GM10248 (cell line): ENCODE results near the gene DEFB129.
A peak's percentile ranks its signal among the peaks of the same experiment; 100 is the strongest.

Experiments
- CTCF ChIA-PET: fragments of 300-600 bp; sonication (Branson Sonifier 250); formaldehyde crosslinking; extraction: SDS; loops from one replicate; lab custom pipeline; 2021; ENCODE audit warnings: antibody characterized with exemption; lab: Yijun Ruan, JAX
- POLR2A ChIA-PET: fragments of 350-650 bp; sonication (Branson Sonifier 250); formaldehyde crosslinking; extraction: SDS; loops from one replicate; lab custom pipeline; 2020; ENCODE audit warnings: antibody characterized with exemption; lab: Yijun Ruan, JAX
- DNase-seq: peaks from one replicate; pipeline ENCODE4 v3.0.0; 2012; ENCODE audit errors: extremely low spot score
- TF ChIP-seq, protein P1 (sequence below): IDR thresholded peaks from 2 replicates; pipeline ENCODE4 v1.5.1; 2012; ENCODE audit warnings: mild to moderate bottlenecking, low read depth; ENCODE audit errors: extremely low read depth, missing control alignments, control extremely low read depth

The DEFB129 gene

DNA sequence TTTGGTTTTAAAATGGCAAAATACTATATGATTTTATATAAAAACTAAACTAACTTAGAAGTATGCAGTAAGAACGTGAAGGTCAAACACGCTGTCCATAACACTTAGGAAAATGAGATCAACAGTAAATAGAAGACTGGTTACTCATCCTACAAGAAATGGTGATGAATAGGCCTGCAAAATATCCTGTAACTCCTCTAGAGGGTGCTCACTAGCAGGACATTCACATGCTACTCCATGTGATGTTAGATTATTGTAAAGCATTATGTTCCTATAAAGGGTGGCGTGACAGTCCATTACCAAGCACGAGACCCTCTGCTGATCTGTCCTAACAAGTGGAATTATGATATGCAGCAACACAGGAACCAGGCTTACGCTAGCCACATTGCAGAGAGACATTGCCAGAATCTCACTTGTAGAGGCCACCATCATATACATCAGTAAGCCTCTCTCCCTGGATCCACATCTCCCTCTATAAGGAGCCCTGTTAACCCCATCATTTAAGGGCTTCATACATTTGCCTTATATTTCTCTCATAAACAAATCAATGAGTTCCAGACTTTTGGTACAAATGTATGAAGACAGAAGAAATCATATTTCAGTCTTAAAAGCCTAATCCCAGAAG is 18.0 kb upstream of the DEFB129 start:
- peak; percentile 28 for DNase-seq
- ChIA-PET POLR2A (no interaction called here), CTCF (interaction anchor here (0.9 to 1.6 kb wide), 6 partner anchors 11 to 133 kb away, joined by 3 to 12 read pairs (median 4); partner anchors contain the start of gene DEFB129)
- TF ChIP-seq, protein P1, sequence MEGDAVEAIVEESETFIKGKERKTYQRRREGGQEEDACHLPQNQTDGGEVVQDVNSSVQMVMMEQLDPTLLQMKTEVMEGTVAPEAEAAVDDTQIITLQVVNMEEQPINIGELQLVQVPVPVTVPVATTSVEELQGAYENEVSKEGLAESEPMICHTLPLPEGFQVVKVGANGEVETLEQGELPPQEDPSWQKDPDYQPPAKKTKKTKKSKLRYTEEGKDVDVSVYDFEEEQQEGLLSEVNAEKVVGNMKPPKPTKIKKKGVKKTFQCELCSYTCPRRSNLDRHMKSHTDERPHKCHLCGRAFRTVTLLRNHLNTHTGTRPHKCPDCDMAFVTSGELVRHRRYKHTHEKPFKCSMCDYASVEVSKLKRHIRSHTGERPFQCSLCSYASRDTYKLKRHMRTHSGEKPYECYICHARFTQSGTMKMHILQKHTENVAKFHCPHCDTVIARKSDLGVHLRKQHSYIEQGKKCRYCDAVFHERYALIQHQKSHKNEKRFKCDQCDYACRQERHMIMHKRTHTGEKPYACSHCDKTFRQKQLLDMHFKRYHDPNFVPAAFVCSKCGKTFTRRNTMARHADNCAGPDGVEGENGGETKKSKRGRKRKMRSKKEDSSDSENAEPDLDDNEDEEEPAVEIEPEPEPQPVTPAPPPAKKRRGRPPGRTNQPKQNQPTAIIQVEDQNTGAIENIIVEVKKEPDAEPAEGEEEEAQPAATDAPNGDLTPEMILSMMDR: peak; percentile 60

DNA sequence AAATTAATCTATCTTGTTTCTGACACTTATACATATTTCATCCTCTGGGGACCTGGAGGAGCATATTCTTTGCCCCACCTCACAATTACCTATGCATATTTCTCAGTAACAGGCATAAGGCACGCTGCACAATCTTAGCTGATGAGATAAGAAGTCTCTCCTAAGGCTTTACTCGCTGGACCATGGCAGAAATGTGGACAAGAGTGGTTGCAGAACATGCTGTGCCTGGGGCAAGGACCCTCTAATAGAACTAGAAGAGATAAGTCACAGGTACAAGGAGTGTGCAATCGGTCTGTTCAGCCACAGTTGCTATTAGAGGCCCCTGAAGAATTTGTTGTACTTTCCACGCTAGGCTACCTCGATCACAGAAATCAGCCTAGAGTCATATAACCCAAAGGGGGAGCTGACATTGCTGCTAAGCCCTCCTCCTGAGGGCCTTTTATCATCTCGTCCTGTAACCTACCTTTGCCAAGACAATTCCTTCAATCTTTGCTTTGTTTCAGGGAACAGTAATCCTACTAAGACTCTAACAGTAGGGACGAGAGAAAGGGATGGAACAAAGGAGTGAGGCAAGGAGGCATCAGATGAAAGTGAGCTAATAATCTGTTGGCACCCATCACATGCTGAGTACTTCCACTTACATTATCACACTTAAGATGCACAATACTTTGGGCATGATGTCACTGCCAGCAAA is 16.1 kb upstream of the DEFB129 start:
- ChIA-PET POLR2A (no interaction called here), CTCF (interaction anchor here (0.8 to 1.5 kb wide), 4 partner anchors 8 to 119 kb away, joined by 4 to 7 read pairs (median 5); no protein-coding TSS in a partner anchor)
- no peak for DNase-seq
- TF ChIP-seq, protein P1: no peak

DNA sequence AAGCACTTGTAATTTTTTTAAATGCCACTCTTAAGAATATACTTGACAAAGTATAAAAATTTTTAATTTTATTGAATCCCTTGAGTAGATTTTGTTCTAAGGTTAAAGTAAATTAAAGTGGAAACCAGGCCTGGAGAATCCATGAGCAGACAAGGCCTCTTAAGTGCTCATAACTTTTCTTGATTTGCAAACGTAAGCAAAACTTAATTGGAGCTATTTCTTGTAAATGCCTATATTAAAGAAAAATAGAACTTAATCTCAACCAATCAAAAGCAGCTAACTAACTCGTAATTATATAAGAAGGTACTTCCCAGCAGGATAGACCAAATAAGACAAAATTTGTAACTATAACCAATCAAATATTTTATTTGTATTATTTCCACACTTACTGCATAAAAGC is 12.7 kb upstream of the DEFB129 start:
- DNase-seq: no peak
- TF ChIP-seq, protein P1: no peak
- ChIA-PET POLR2A (interaction anchor here (0.7 kb wide), 1 partner anchor 118 kb away, joined by 3 read pairs; no protein-coding TSS in a partner anchor), CTCF (interaction anchor here (1.2 to 2.7 kb wide), 6 partner anchors 9 to 116 kb away, joined by 3 to 16 read pairs (median 6); partner anchors contain the start of gene DEFB129)

DNA sequence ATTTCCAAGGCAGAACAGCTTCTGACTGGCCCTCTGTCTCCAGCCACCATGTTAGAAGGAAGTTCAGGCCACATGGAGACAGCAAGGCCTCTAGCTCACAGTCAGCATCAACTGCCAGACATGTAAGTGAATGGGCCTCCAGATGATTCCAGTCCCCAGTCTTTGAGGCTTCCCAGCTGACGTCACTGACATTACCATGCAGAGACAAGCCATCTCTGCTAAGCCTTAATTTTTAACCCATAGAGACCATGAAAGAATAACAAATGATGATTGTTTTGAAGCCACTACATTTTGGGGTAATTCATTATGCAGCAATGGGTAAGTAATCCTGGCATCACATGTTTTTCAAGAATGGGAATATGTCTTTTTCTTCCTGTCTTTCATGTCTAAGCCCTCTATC is 11.3 kb upstream of the DEFB129 start:
- ChIA-PET CTCF (interaction anchor here (0.9 to 2.1 kb wide), 4 partner anchors 10 to 115 kb away, joined by 3 to 16 read pairs (median 7); no protein-coding TSS in a partner anchor), POLR2A (no interaction called here)
- no peak for DNase-seq
- TF ChIP-seq, protein P1: no peak

DNA sequence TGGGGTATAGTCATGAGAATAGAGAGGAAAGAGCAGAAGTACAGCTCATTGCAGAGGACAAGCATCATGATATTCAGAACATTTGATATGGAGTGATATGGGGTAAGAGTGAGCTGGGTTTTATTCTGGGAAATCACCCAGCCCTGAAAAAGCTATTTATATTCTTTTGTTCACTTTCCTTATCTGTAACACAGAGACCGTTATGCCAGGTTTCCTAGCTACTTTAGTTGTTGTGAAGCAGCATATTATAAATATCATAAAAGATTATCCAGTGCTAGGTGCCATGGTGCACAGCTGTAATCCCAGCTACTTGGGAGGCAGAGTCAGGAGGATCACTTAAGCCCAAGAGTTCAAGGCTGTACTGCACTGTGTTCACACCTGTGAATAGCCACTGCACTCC is 9.8 kb upstream of the DEFB129 start:
- ChIA-PET CTCF (interaction anchor here (0.8 to 1.4 kb wide), 3 partner anchors 9 to 113 kb away, joined by 4 to 5 read pairs (median 4); partner anchors contain the start of gene DEFB129), POLR2A (no interaction called here)
- DNase-seq: no peak
- TF ChIP-seq, protein P1: no peak

DNA sequence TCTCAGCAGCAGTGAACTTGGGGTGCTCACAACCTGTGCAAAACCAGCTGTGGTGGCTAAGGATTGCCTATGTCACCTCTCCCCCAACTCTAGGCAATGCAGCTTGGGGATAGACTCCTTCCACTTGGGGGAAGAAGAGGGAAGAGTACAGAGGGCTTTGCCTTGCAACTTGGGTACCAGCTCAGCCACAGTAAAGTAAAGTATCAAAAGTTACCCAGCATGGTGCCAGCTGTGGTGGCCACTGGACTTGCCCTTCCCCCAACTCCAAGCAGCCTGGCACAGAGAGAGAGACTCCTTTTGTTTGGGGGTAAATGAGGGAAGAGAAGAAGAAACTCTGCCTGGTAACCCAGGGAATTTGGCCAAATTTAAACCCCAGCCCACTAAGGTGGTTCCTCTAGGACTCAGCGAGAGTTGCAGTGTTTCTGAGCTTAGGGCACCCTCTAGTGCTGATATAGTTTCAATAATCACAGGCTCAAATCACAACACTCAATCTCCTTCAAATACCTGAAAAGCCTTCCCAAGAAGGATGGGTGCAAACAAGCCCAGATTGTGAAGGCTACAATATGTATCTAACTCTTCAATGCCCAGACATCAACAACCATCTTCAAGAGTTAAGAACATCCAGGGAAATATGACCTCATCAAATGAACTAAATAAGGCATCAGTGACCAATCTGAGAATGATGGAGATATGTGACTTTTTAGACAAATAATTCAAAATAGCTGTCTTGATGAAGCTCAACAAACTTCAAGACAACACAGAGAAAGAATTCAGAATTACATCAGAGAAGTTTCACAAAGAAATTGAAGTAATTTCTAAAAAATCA is 7.6 kb upstream of the DEFB129 start:
- DNase-seq: no peak
- CTCF ChIA-PET: interaction anchor here (0.6 to 1.4 kb wide), 3 partner anchors 21 to 47 kb away, joined by 3 read pairs; no protein-coding TSS in a partner anchor
- POLR2A ChIA-PET: no interaction called here

More for the DNA sequence above, 7.6 kb upstream of the DEFB129 start:
- TF ChIP-seq, protein P1: no peak
